Smooth muscle cell (in vitro differentiated cells): ENCODE data around the gene ADARB1. TPM values are rescaled to one million over a fixed set of nuclear protein-coding genes. Genes with fewer than 3 reads are reported as not detected.

ENCODE experiments used
- DNase-seq: peaks from one replicate; lab custom pipeline; 2025; ENCODE audit not compliant: unreplicated experiment; lab: John Stamatoyannopoulos, UW
- H2AFZ ChIP-seq: fragments of 200-600 bp; sonication (generic); 2 replicates; pipeline ENCODE4 v1.6.0; 2016; ENCODE audit warnings: antibody characterized with exemption, low read depth, mild to moderate bottlenecking
- H3F3A ChIP-seq: fragments of 200-600 bp; sonication (generic); 2 replicates; pipeline ENCODE4 v1.6.0; 2017; ENCODE audit warnings: antibody characterized with exemption, low read depth
- H3K27ac ChIP-seq: fragments of 200-600 bp; sonication (generic); 2 replicates; pipeline ENCODE4 v1.5.1; 2016; ENCODE audit warnings: low read depth, mild to moderate bottlenecking
- H3K27me3 ChIP-seq: fragments of 200-600 bp; sonication (generic); 2 replicates; pipeline ENCODE4 v1.6.1; 2016; ENCODE audit warnings: low read depth, mild to moderate bottlenecking
- H3K36me3 ChIP-seq: fragments of 200-600 bp; sonication (generic); 2 replicates; pipeline ENCODE4 v1.5.1; 2016; ENCODE audit warnings: low read depth
- H3K4me1 ChIP-seq: fragments of 200-600 bp; sonication (generic); 2 replicates; pipeline ENCODE4 v1.5.1; 2016; ENCODE audit warnings: low read depth
- H3K4me2 ChIP-seq: fragments of 200-600 bp; sonication (generic); 2 replicates; pipeline ENCODE4 v1.6.0; 2016; ENCODE audit warnings: mild to moderate bottlenecking
- H3K4me3 ChIP-seq: fragments of 200-600 bp; sonication (generic); 2 replicates; pipeline ENCODE4 v1.5.1; 2016; ENCODE audit warnings: mild to moderate bottlenecking
- H3K79me2 ChIP-seq: fragments of 200-600 bp; sonication (generic); 2 replicates; pipeline ENCODE4 v1.6.0; 2016; ENCODE audit warnings: low read depth, mild to moderate bottlenecking
- H3K9ac ChIP-seq: fragments of 200-600 bp; sonication (generic); 2 replicates; pipeline ENCODE4 v1.6.0; 2016; ENCODE audit warnings: low read depth
- H3K9me3 ChIP-seq: fragments of 200-600 bp; sonication (generic); replicated peaks from 2 replicates; pipeline ENCODE4 v1.5.1; 2016; ENCODE audit warnings: low read depth
- H4K20me1 ChIP-seq: fragments of 200-600 bp; sonication (generic); 2 replicates; pipeline ENCODE4 v1.6.0; 2016; ENCODE audit warnings: low read depth
- WGBS: methylation state at CpG from one replicate; pipeline ENCODE4 v1.1.7; 2016; ENCODE audit warnings: low lambda C conversion rate; 5-methylcytosine and 5-hydroxymethylcytosine counted together
- polyA plus RNA-seq: library from polyadenylated mRNA; unstranded; fragments of >200 nt; fragmentation: Nextera tagmentation; extraction: Ambion mirVana; gene quantifications from 2 replicates; pipeline ENCODE4 v1.2.1, GENCODE V29; 2016
- total RNA-seq: library from RNA; depleted of rRNA; stranded (reverse); fragments of >200 nt; gene quantifications from 2 replicates; pipeline ENCODE4 v1.2.3, GENCODE V29; 2014
- TF ChIP-seq, protein P1 (sequence below): fragments of 200-600 bp; sonication (generic); IDR thresholded peaks from 2 replicates; pipeline ENCODE4 v1.5.1; 2017; ENCODE audit warnings: borderline replicate concordance, mild to moderate bottlenecking, antibody characterized with exemption; ENCODE audit not compliant: insufficient read depth, poor library complexity, severe bottlenecking

Gene ADARB1
- total and polyA plus RNA-seq, 2 experiments from 2014 or later: 25.6 to 28.9 TPM

DNA sequence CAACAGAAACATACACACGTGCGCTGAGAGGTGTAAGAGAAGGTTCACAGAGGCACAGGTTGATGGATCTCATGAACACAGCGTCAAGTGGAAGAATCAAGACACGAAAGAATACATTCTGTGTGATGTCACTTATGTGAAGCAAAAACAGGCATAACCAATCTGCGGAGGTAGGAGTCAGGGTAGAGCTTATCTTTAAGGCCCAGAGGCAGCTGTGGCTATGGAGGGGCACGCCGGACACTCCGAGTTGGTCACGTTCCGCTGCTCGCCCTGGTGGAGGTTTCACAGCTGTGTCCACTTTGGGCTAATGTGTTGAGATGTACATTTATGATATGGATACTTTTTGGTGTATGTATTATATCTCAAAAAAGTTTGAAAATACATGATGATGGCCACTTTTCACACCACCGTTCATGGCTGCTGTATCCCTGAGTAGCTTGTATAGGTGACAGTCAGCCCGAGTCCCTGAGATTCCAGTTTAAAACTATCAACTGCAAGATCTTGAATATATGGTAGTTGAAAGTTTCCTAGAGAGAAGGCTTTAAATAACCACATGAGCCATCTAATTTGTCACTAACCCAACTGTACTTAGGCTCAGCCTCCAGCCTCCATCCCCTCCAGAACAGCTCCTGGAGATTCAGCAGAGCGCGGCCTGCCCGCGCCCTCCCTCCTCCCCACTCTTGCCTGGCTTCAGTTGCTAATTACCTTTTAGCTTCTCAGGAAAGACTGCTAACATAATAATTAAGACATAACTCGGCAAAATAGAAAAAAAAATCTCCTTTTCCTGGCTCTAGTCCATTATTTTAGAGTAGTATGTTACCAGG is 6.7 kb upstream of the ADARB1 start:
- TF ChIP-seq, protein P1, sequence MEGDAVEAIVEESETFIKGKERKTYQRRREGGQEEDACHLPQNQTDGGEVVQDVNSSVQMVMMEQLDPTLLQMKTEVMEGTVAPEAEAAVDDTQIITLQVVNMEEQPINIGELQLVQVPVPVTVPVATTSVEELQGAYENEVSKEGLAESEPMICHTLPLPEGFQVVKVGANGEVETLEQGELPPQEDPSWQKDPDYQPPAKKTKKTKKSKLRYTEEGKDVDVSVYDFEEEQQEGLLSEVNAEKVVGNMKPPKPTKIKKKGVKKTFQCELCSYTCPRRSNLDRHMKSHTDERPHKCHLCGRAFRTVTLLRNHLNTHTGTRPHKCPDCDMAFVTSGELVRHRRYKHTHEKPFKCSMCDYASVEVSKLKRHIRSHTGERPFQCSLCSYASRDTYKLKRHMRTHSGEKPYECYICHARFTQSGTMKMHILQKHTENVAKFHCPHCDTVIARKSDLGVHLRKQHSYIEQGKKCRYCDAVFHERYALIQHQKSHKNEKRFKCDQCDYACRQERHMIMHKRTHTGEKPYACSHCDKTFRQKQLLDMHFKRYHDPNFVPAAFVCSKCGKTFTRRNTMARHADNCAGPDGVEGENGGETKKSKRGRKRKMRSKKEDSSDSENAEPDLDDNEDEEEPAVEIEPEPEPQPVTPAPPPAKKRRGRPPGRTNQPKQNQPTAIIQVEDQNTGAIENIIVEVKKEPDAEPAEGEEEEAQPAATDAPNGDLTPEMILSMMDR: no peak
- Histone ChIP-seq H3K4me2 (no peak overlapping the region), H3F3A (no peaks in the 10 kb centered on the region), H3K36me3 (no peaks in the 10 kb centered on the region), H3K27ac (no peak overlapping the region), H3K27me3 (no peaks in the 10 kb centered on the region), H3K4me3 (no peak overlapping the region), H3K79me2 (no peaks in the 10 kb centered on the region), H3K9me3 (no peaks in the 10 kb centered on the region), H2AFZ (no peak overlapping the region), H3K4me1 (peaks cover 8% of the 10 kb centered on the region), H3K9ac (no peak overlapping the region), H4K20me1 (no peaks in the 10 kb centered on the region)
- WGBS: 94% methylated on average over 18 of the region's 18 CpGs
- no peak for DNase-seq

DNA sequence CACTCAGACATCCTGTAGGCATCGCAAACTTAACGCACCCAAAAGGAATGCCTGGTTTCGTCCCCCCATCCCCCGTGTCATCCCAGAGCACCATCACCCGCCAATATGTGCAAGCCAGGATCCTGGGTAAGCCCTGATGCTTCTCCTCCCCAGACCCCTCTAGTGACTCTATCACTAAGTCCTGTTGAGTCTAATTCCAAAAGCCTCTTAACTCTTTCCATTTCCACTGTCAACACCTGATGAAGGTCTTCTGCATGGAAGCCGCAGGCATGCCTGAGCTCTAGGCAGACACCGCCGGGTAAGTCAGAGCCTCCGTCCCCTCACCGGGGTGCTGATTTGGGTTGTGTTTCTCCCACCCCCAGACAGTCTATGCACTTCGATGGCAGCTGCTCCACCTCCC is 5.3 kb upstream of the ADARB1 start:
- no peak for DNase-seq
- no peak overlapping the region for H3K4me3 ChIP-seq
- no peak overlapping the region for H2AFZ ChIP-seq
- H4K20me1 ChIP-seq: no peaks in the 10 kb centered on the region
- H3F3A ChIP-seq: no peaks in the 10 kb centered on the region
- H3K79me2 ChIP-seq: no peaks in the 10 kb centered on the region
- H3K9me3 ChIP-seq: no peaks in the 10 kb centered on the region
- no peak overlapping the region for H3K27ac ChIP-seq
- H3K27me3 ChIP-seq: no peaks in the 10 kb centered on the region
- H3K4me2 ChIP-seq: no peak overlapping the region
- no peak overlapping the region for H3K9ac ChIP-seq
- no peaks in the 10 kb centered on the region for H3K36me3 ChIP-seq
- TF ChIP-seq, protein P1: no peak
- H3K4me1 ChIP-seq: peaks cover 7% of the 10 kb centered on the region
- 88% methylated on average over 11 of the region's 11 CpGs for WGBS

DNA sequence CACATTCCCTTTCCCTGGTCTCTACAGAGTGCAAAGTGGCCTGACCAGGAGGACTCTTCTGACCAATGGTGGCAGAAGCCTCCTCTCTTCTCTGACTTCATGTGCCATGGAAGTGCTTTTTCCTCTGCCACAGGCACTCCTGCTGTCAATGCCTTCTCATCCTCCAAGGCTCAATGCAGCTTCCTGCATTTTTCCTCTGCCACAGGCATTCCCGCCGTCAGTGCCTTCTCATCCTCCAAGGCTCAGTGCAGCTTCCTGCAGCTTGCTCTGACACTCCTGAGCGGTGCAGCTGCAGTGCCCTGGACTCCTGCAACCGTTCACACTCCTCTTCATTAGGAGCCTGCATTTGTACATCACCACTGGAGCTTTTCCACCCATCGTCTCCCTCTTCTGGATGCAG is 4.7 kb upstream of the ADARB1 start:
- H3K9ac ChIP-seq: no peak overlapping the region
- no peak overlapping the region for H3K4me2 ChIP-seq
- no peaks in the 10 kb centered on the region for H3F3A ChIP-seq
- no peaks in the 10 kb centered on the region for H3K79me2 ChIP-seq
- TF ChIP-seq, protein P1: no peak
- H3K4me3 ChIP-seq: no peak overlapping the region
- DNase-seq: no peak
- H2AFZ ChIP-seq: no peak overlapping the region
- H3K36me3 ChIP-seq: no peaks in the 10 kb centered on the region
- peaks cover 1% of the 10 kb centered on the region for H3K4me1 ChIP-seq
- 51% methylated on average over 5 of the region's 5 CpGs for WGBS
- H3K9me3 ChIP-seq: no peaks in the 10 kb centered on the region
- no peaks in the 10 kb centered on the region for H3K27me3 ChIP-seq
- no peaks in the 10 kb centered on the region for H4K20me1 ChIP-seq
- H3K27ac ChIP-seq: no peak overlapping the region
